Activated T-cell treated with anti-CD3 and anti-CD28 coated beads, Interleukin-2, amount 50 U/mL, for 1 hour (primary cell): ENCODE data around the gene KRT79.
"Not testable (repeated sequence)": the region's sequence is repeated elsewhere in the genome, so short reads cannot be mapped to it uniquely, and the experiment has no call there.

ENCODE experiments used
- DNase-seq: peaks from one replicate; pipeline ENCODE4 v3.0.0-alpha.2; 2020

Gene KRT79

DNA sequence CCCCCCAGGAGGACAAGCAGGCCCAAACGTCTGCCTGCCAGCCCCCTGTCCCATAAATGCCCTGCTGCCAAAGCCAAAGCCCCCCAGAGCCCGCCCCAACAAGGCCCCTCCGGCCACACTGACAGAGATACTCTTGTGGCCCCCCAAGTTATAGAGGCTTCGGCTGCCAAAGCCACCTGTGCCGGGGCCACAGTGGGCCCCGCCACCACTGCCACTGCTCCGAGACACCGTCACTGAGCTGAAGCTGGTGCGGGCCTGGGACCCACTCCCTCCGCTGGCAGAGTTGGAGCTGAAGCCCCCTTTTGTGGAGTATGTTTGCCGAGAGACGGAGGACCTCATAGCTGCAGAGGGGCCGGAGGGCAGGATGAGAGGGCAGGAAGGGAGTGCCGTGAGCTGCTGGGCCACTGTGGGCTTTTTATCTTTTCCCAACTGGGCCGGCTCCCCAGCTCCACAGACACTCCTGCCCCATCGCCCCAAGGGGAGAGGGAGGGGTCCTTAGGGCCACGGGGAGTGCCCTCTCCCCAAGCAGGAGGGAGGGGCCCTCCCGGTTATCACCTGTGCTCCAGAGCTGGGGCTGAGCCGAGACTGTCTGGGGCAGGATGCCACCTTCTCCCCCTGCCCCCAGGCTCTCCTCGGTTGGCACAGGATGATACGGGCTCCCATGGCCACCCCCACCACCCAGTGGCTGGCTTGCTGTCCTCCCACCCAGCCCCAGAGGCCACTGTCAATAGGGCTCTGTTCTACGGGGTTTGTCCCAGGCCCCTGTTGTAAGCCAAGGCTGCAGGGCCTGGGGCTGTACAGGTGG, at the start of gene KRT79:
Gene KRT79 (minus strand): TSS at position 390 of the 805 bp plus-strand sequence. CDS start 51 bp downstream, at position 339.
- DNase-seq: no peak

DNA sequence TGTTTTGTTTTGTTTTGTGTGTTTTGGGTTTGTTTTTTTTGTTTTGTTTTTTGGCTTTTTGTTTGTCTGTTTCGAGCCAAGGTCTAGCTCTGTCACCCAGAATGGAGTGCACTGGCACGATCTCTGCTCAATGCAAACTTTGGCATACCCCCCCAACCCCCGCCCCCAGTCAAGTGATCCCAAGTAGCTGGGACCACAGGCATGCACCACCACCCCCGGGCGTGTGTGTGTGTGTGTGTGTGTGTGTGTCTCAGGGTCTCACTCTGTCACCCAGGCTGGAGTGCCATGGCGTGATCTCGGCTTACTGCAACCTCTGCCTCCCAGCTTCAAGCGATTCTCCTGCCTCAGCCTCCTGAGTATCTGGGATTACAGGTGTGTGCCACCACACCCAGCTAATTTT, 46.4 kb upstream of the KRT79 start:
- not testable (repeated sequence) for DNase-seq

DNA sequence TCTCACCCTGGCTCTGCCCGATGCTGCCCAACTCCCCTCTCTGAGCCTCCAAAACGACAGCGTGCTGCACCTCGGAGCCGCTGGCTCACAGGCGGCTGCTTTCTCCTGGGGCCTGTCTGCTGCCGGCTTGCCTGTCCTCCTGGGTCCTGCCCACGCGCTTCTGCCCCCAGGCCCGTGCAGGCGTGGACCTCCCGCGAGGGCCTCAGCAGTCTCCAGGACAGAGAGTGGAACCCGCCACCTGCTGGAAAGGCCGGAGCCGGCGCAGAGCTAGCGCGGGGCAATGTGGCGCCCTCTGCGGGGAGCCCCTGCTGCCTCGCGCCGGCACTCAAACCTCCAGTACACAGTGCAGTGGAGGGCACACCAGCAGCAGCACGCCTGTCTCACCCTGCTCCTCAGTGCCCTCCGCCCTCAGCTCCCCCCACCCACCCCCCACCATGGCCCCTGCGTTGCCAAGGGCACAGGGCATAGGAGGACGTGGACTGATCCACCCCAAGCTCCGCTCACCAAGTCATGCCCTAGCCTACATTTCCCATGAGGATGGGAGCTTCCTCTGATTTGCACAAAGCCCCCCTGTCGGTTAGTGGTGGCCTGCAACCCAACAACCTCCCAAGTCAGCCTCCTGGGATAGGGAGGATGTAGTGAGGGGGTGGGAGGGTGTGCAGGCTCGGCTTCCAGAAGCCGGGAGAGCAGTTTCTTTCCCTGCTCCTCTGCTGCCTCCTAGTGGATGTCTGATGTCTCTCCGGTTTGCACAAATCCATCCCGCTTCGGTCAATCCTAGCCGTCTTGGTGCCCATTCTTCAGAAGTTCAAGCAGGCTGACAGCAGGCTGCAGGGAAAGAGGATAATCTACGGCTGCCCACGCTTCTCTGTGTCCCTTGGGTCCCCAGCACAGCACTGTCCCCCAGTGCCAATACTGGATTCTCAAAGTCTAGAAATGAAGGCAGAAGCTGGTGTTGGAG, 45.6 kb upstream of the KRT79 start:
- peak; percentile 81 for DNase-seq

DNA sequence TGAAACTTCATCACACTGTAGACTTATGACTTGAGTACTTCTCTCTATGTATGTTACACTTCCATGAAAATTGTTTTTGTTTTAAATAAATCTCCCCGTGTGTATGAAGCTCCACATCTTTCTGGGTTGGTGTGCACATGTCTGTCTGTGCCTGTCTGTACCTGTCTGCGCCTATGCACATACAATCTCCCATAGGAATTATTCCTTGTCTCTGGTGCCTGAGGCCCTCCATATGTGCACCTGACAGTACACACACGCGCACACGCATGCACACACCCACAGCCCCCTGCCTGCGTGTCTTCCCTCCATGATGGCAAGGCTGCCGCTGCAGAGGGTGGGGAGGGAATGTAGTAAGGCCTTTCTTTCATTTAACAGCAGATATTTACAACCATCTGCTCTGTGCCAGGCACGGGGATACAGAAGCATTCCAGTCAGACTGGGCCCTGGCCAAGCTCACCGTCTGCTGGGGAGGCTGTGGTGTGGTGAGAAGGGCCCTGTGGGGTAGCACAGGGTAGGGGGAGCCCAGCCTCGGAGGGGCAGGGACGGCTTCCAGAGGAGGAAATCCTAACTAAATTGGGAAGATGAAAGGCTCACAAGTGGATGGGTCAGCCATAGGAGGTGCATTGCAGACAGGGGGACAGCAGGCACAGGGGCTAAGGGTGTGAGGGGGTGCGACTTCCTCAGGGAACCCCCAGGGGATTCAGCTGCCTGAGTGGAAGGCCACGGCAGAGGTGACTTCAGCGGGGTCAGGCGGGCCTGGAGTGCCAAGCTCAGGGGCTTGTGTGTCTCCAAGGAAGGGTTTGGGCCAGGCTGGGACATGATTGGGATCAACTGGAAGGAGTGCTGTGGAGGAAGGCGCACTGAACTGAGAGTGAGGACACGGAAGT, 44.6 kb upstream of the KRT79 start:
- no peak for DNase-seq

DNA sequence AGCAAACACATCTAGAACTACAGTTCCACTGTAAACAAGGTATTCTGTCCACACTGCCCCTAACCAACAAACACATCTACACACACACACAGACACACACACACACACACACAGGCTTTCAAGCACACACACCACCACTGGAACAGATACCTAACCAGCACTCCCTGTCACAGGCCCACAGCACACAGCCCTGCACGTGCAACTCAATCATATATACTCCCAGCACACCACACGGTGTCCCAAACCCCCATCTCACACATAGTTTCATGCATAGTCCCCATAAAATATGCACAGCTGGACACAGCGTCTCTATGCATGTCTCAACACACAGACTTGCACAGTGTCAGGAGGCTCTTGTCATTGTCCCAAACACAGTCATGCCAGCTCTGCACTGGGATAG, 43.1 kb upstream of the KRT79 start:
- DNase-seq: no peak

DNA sequence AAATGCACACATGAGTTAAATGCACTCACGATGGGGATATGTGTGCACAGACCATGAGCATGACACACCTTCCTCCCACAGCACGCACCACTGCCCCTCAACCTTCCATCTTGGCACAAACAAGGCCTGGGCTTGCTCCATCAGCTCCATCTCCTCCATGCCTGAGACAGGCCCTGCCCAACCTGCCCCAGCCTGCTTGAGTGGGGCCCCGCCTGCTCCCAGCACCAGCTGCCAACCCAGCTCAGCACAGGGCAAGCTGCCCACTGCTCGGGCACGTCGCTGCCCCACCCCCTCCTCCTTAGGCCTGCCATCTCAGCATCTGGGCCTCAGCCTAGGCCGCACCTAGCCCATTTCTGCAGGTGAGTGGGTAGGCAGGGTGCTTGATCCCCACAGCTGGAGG, 42.3 kb upstream of the KRT79 start:
- DNase-seq: no peak

DNA sequence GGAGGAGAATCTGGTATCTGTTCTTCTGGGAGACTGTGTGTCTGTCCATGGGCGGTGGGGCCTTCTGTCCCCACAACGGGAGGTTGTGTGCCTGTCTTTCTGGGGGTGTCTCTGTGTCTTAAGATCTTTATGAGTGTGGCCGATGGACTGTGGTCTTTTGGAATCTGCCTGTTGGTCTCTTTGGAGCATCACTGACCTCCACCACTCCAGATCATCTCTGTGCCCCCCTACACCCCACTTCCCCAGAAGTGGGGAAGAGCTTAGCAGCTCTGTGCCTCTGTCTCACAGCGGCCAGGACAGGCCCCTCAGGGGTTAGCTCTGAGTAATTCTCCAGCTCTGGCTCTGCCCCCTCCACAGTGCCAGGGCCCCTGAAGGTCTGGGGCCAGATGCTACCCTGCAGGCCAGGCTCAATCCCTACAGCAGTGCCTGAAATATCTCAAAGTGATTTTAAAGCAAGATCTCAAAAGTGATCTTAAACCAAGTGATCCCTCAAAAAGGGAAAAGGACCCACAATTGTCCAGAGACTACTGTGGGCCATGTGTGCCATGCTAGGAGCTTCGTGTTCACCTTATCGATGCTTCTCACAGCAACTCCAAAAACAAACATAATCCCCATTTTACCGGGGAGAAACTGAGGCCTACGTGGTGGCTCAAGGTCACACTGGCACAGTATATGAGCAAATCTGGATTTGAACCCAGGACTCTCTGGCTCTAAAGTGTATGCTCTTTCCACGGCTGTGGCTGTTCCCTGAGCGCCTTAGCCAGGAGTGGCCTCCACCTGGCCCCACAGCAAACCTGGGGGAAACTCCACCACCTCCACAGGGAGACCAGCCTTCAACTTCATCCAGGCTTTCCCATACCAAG, 40.7 kb upstream of the KRT79 start:
- no peak for DNase-seq

DNA sequence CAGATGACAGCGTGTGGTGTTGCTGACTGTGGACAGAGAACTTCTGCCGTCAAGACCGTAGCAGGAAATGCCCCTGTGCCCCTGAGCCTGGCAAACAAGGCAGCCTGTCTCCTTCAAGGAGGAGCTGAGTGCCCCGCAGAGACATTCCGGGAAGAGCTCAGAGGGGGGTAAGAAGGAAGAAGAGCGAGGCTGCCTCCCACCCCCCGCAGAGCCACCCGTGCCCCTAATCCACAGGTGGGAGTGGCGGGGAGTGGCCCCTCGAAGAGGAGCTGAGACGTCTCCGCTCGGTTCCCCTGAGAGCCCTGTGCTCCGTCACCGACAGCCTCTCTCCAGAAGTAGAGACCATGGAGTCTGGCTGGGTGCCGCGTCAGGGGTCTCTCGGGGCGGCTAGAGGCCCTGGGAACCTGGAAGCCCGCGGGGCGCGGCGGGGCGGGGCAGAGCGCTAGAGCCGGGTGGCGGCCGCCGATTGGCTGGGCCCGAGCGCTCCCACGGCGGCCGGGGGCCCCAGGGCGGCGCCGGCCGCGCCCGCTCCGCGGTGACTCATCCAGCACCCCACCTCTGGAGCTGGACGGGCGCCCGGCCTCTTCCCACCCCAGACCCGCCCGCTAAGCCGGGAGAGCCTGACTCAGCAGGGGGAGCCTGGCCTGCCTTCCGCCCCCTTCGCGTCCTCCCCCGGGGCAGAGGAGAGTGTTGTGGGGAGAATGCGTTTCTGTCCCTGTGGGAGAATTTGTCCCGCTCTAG, 39.9 kb upstream of the KRT79 start:
- DNase-seq: peak; percentile 67

DNA sequence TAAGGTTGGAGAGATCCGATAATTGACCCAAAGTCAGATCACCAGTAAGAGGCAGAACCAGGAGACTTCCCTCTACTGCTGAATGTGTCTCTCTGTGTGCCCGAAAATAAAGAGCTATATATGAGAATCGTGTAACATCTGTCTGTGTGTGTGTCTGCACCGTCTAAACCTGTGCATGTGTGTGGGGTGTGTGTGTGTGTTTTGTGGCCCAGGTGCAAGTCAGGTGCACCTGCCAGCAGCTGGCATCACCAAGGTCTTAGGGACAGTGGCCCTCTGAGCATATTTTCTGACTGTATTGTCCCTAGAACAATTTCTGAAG, 39.4 kb upstream of the KRT79 start:
- DNase-seq: no peak

DNA sequence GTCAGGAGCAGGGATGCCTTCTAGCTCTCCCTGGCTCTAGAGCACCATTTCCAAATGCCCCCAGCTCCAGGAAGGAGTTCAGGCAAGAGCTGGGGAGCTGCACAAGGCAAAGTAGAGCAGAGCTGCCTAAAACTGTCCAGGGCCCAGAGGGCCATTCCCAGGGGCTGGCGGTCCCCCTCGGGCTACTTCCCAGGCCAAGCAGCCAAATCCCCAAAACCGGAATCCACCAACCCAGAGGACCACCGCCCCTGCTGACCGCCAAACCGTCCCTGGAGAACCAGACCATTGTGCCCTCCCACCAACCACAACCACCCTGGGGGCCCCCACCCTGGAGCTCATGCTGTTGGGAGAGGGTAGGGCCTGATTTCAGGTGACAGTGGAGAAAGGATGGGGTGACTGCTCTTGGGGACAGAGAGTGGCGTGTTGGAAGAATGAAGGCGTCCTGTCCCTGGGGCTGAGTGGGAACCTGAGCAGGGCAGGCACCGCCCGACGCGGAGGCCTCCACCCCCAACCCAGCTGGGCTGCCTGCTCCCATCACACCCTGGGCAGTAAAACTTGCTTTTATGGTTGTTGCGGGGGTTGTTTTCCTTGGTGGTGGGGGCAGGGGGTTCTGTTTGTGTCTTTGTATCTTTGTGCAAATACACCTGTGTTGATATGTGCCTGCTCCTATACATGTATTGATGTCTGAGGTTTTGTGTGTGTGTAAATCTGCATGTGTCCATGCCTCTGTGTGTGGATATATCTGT, 38.7 kb upstream of the KRT79 start:
- no peak for DNase-seq

DNA sequence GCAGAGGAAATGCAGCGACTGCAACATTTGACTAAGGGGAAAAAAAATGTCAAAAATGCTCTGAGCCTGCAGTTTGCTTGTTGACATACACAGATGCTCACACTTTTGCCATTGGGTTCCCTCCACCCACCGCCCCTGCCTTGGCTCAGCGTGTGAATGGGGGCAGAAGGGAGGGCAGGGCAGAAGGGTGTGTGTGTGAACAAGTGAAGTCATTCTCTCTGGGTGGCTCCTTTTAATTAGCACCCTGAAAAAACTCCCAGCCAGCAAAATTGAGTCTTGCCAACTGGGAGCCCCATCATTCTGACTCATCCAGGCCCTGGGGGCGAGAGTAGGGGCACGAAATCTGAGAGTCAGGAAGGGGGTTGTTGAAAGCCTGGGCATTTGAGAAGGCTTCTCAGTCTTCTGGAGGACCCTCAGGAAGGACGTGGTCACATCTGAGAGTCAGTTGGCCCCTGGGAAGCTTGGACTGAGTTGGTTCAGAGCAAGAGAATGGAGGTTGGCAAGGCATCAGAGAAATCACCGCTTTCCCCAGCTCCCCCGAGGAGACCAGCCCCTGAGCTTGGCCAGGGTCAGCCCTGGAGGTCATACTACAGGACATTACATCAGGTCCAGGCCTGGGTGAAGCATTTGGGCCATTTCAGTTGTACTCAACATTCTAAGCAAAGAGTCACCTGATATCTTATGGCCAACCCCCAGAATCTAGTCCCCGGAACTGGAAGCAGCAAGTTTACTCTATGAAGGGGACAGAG, 37.4 kb upstream of the KRT79 start:
- DNase-seq: no peak

DNA sequence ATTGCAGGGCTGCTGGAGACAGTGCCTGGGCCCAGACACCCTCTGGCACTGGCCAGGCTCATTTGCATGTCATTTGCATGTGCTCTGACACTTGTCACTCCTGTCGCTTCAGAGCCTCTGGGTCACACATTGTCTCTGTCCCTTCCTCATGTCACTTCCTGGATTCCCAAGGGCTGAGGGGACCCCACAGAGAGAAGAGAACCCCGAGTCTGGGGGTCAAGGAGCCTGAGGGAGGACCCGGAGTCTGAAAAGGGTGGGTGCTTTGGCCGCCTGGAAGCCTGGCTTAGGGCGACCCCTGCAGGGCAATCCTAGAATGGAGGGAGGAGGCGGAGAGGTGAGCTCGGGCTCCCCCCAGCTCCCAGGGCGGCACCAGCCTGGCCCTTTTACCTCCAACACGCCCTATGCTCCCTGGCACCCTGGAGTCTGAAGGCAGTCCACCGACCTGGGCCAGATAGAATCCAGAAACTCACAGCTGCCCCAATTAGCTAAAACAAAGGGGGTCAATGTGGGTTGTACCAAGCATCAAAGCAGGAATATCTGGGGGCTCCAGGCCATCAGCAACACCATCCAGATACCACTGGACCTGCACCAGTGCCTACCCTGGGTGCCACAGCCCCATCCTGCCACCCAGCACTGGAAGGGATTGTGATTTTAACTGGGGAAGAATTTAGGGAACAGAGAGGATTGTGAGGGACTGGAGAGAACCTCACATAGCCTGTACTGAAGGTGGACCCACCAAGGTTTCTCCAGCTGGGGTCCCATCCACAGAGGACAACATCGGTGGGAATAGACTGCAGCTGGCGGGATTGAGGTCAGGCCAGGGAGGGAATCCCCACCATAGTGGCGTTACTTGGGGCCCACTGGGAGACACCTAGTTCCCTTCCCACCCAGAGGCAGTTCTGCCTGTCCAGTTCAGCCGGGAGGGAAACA, 36.5 kb upstream of the KRT79 start:
- DNase-seq: peak; percentile 87

DNA sequence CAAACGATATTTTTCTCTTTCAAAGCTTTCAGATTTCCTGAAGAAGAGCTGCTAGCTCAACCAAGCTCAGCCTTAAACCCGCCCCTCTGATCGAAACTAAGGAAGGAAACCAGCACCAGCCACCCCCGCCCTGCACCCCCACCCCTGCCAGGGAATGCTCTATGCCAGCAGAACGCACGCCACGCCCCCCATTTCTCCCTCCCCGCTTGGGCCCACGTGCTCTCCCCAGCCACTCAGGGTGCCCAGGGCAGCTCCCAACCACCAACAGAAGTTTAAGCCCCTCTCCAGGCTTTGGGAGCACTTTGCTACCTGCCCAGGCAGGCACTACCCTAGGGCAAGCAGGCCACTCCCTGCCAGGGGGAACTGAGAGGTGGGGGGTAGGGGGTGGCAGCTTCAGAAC, 33.5 kb upstream of the KRT79 start:
- DNase-seq: peak; percentile 48

DNA sequence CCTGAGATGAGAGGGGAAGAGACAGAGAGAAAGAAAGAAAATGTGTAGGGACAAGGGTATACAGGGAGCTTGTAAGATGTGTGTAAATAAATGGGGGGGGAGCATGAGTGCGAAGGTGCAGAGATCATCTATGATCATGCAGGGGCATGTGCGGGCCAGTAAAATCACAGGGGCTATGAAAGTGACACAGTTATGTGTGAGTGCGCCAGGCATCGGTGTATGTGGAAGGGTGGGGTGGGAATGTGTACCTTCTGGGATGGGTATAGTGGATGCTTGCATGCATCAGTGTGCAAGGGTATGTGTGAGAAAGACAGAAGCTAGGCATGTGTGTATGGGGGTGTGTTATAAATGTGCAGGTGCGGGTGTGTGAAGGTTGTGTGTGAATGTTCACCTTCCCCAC, 33.0 kb upstream of the KRT79 start:
- DNase-seq: no peak

DNA sequence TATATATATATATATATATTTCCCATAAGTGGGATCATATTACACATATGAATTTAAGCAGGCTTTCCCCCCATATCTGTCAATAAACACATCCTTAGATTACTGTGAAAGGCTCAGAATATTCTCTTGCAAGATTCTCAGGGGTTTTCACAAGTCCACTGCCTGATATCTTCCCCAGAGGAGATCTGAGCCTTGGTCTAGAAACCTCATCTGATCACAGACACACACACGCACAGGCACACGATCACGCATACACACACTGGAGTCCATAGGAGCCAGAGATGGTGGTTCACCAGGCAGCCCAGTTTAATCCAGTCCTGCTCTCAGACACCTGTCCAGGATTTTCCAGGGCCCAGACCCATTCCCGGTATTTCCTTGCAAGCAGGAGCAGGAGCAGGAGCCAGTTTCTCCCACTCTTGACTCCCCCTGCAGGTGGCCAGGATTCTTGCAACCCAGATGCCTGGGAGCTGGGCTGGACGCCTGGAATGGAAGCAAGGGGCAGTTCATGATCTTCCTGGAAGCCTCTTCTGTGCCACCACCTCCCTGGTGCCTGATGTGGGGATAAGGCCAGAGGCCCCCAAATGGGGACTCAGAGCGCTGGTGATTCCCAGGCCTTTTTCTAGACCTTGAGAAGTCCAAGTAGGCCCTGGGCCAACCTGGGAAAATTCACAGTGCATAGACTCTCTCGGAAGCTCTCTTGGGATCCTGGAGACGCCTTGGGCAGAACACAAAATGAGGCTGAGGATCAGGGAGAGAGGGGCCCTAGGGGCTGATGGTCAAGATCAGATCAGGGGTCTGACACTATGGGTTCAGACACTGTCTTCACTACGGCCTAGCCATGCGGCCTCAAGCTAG, 31.2 kb upstream of the KRT79 start:
- no peak for DNase-seq

DNA sequence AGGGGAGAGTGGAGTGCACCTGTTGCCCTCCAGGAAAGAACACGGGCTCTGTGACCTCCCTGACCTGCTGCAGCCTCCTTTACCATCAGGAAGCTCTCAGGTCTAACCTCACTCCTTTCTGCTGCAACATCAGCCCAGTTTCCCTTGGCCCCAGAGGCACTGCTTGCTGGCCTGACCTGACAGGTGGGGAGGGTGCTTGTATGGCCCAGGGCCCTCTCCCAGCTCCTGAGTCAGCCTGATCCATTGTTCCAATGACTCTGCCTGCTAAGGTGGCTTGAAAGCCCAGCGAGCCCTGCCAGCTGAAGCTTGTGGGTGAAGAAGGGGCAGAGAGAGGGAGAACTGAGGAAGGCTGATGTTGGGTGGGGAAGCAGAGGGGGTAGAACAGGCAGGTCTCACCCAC, 27.9 kb upstream of the KRT79 start:
- DNase-seq: no peak

DNA sequence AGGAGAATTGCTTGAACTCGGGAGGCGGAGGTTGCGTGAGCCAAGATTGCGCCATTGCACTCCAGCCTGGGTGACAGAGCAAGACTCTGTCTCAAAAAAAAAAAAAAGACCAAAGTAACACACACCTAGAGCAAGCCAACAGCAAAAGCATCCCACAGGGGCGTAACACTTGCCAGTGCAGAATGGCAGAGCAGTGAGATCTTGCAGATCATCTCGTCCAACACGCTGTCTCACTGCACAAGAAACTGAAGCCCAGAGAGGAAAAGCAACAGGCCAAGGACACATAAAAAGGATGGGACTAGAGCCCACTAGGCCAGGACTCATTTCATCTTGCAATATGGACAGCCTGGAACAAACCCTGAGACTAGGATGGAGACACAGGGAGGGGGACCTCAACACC, 27.4 kb upstream of the KRT79 start:
- no peak for DNase-seq
